OCI-LY7 (cell line): ENCODE results near the gene SIGLEC10. TPM values are rescaled to one million over a fixed set of nuclear protein-coding genes. Genes with fewer than 3 reads are reported as not detected.

Experiments used
- BruUV-seq: library from RNA; stranded (reverse); fragments of 400-500 nt; replicated peaks from 2 replicates; lab custom pipeline; 2021; lab: Mats Ljungman, UMichigan
- CTCF ChIA-PET: fragments of 300-600 bp; sonication (Branson Sonifier 250); formaldehyde crosslinking; loops from one replicate; lab custom pipeline; 2022; ENCODE audit warnings: antibody characterized with exemption; ENCODE audit not compliant: unreplicated experiment; lab: Charles Lee
- POLR2A ChIA-PET: fragments of 300-600 bp; sonication (Branson Sonifier 250); formaldehyde crosslinking; loops from one replicate; lab custom pipeline; 2022; ENCODE audit warnings: antibody characterized with exemption; lab: Charles Lee
- DNase-seq: peaks from one replicate; pipeline ENCODE4 v3.0.0-alpha.2; 2015; ENCODE audit warnings: low spot score
- H2AFZ ChIP-seq: fragments of 200-600 bp; sonication (generic), shearing (Covaris generic); 2 replicates; pipeline ENCODE4 v1.6.1; 2014; ENCODE audit warnings: mild to moderate bottlenecking, antibody characterized with exemption, low read length, moderate library complexity
- H3K27ac ChIP-seq: fragments of 200-600 bp; sonication (generic); 2 replicates; pipeline ENCODE4 v1.5.1; 2014; ENCODE audit warnings: mixed run types, low read depth, mild to moderate bottlenecking, moderate library complexity, low read length, inconsistent platforms; ENCODE audit not compliant: poor library complexity, severe bottlenecking
- H3K36me3 ChIP-seq: fragments of 200-600 bp; sonication (generic); 2 replicates; pipeline ENCODE4 v1.6.1; 2014; ENCODE audit warnings: mild to moderate bottlenecking, antibody characterized with exemption, low read length, moderate library complexity, mixed read lengths; ENCODE audit not compliant: insufficient read depth
- H3K4me1 ChIP-seq: fragments of 200-600 bp; sonication (generic); 2 replicates; pipeline ENCODE4 v1.5.1; 2014; ENCODE audit warnings: mild to moderate bottlenecking, low read length; ENCODE audit not compliant: insufficient read depth, poor library complexity, severe bottlenecking
- H3K4me2 ChIP-seq: fragments of 200-600 bp; sonication (generic); 2 replicates; pipeline ENCODE4 v1.6.1; 2014; ENCODE audit warnings: mild to moderate bottlenecking, low read length
- H3K4me3 ChIP-seq: fragments of 200-600 bp; sonication (generic); 2 replicates; pipeline ENCODE4 v1.5.1; 2014; ENCODE audit warnings: mild to moderate bottlenecking, low read depth, low read length; ENCODE audit not compliant: poor library complexity, severe bottlenecking
- H3K79me2 ChIP-seq: fragments of 200-600 bp; sonication (generic); 2 replicates; pipeline ENCODE4 v1.6.1; 2016; ENCODE audit warnings: low read depth, mild to moderate bottlenecking, low read length, moderate library complexity, mixed read lengths; ENCODE audit not compliant: insufficient read depth
- H3K9me2 ChIP-seq: fragments of 200-600 bp; sonication (generic); 2 replicates; pipeline ENCODE4 v1.6.1; 2016; ENCODE audit warnings: mild to moderate bottlenecking, low read length, mixed read lengths; ENCODE audit not compliant: insufficient read depth
- H3K9me3 ChIP-seq: fragments of 200-600 bp; sonication (generic); 2 replicates; pipeline ENCODE4 v1.6.1; 2014; ENCODE audit warnings: mild to moderate bottlenecking, mixed run types, low read length, mixed read lengths
- H4K20me1 ChIP-seq: fragments of 200-600 bp; sonication (generic); 2 replicates; pipeline ENCODE4 v1.6.1; 2014; ENCODE audit warnings: mild to moderate bottlenecking, antibody characterized with exemption, low read length, moderate library complexity, mixed read lengths; ENCODE audit not compliant: insufficient read depth
- CTCF ChIP-seq: fragments of 200-600 bp; sonication (generic); conservative IDR thresholded peaks from 2 replicates; pipeline ENCODE4 v1.5.1; 2014; ENCODE audit warnings: mild to moderate bottlenecking, antibody characterized with exemption, low read length, moderate library complexity, mixed read lengths
- EZH2phosphoT487 ChIP-seq: fragments of 200-600 bp; sonication (generic); IDR thresholded peaks from 2 replicates; pipeline ENCODE4 v1.6.1; 2018; ENCODE audit warnings: low read depth, borderline replicate concordance, mild to moderate bottlenecking, mixed run types, antibody characterized with exemption, low read length, moderate library complexity, mixed read lengths
- intact Hi-C: fragments of 100-400 bp; cut with micrococcal nuclease; formaldehyde crosslinking; loops from one replicate; pipeline ENCODE4 v1.10.0; 2022; ENCODE audit not compliant: unreplicated experiment
- total RNA-seq, 2 experiments: library from RNA; depleted of rRNA in 1 of 2; stranded (reverse); fragments of >200 nt in 1 of 2; shearing (Covaris generic) in 1 of 2; gene quantifications; 2 replicates each; pipeline ENCODE4 v1.2.3, GENCODE V29; 2014 to 2022

Gene SIGLEC10
- total RNA-seq, 2 experiments from 2014 or later, result 25.2 to 26.6 TPM

GRCh38 chr19:51433043-51433442, 15.6 kb upstream of the SIGLEC10 start:
- no peaks in the 10 kb centered on the region for H3K9me2 ChIP-seq
- H3K36me3 ChIP-seq, result no peaks in the 10 kb centered on the region
- H3K4me1 ChIP-seq, result no peaks in the 10 kb centered on the region
- TF ChIP-seq EZH2phosphoT487 (no peak), CTCF (no peak)
- H3K4me2 ChIP-seq, result no peak overlapping the region
- no peaks in the 10 kb centered on the region for H4K20me1 ChIP-seq
- no peaks in the 10 kb centered on the region for H3K9me3 ChIP-seq
- intact Hi-C loops, result no loop called here
- ChIA-PET POLR2A (no interaction called here), CTCF (no interaction called here)
- no peak overlapping the region for H2AFZ ChIP-seq
- H3K27ac ChIP-seq, result no peak overlapping the region
- H3K4me3 ChIP-seq, result no peak overlapping the region
- H3K79me2 ChIP-seq, result no peaks in the 10 kb centered on the region
- no TSS peak for BruUV-seq
- no peak for DNase-seq

- H3K4me2 ChIP-seq, result no peak overlapping the region
- H3K9me2 ChIP-seq, result no peaks in the 10 kb centered on the region
- H3K9me3 ChIP-seq, result no peaks in the 10 kb centered on the region
- no peak overlapping the region for H3K27ac ChIP-seq
- intact Hi-C loops, result no loop called here
- H3K4me1 ChIP-seq, result no peaks in the 10 kb centered on the region
- DNase-seq, result no peak
- no peaks in the 10 kb centered on the region for H3K36me3 ChIP-seq
- no peak overlapping the region for H2AFZ ChIP-seq
- POLR2A ChIA-PET, result no interaction called here
- BruUV-seq, result no TSS peak
- no peaks in the 10 kb centered on the region for H4K20me1 ChIP-seq
- no peak for TF ChIP-seq EZH2phosphoT487
- TF ChIP-seq CTCF, result no peak
- CTCF ChIA-PET, result no interaction called here
- no peaks in the 10 kb centered on the region for H3K79me2 ChIP-seq
- H3K4me3 ChIP-seq, result no peak overlapping the region
Measured at GRCh38 chr19:51431124-51431523, 13.7 kb upstream of the SIGLEC10 start.

- Histone ChIP-seq H3K36me3 (no peaks in the 10 kb centered on the region), H3K79me2 (no peaks in the 10 kb centered on the region), H3K9me2 (no peaks in the 10 kb centered on the region), H3K27ac (no peak overlapping the region), H3K4me3 (no peak overlapping the region), H2AFZ (no peak overlapping the region), H3K9me3 (no peaks in the 10 kb centered on the region), H3K4me1 (no peaks in the 10 kb centered on the region), H3K4me2 (no peak overlapping the region), H4K20me1 (no peaks in the 10 kb centered on the region)
- BruUV-seq, result no TSS peak
- intact Hi-C loops, result no loop called here
- CTCF ChIA-PET, result no interaction called here
- POLR2A ChIA-PET, result interaction anchor here (0.7 kb wide), 1 partner anchor 10 kb away, joined by 3 read pairs; no protein-coding TSS in a partner anchor
- TF ChIP-seq EZH2phosphoT487 (no peak), CTCF (no peak)
- DNase-seq, result no peak
Measured at GRCh38 chr19:51430221-51430620, 12.8 kb upstream of the SIGLEC10 start.
